GM19372 (cell line): ENCODE results near the gene PIAS1.
"Not testable (repeated sequence)": the region's sequence is repeated elsewhere in the genome, so short reads cannot be mapped to it uniquely, and the experiment has no call there.

Experiments
- ATAC-seq: cut with Tn5 transposase; IDR thresholded peaks from one replicate; pipeline ENCODE4 v1.9.1; 2021; ENCODE audit warnings: mild to moderate bottlenecking, low read depth, moderate library complexity; ENCODE audit not compliant: unreplicated experiment

PIAS1 gene

GRCh38 chr15:68200016-68200861 lies 146.1 kb downstream of the PIAS1 start:
- no peak for ATAC-seq

GRCh38 chr15:68201153-68201878 lies 147.2 kb downstream of the PIAS1 start:
- no peak for ATAC-seq

GRCh38 chr15:68201879-68202261 lies 147.8 kb downstream of the PIAS1 start:
- ATAC-seq, result no peak

GRCh38 chr15:68202994-68203393 lies 148.9 kb downstream of the PIAS1 start:
- not testable (repeated sequence) for ATAC-seq

GRCh38 chr15:68203486-68203885 lies 149.4 kb downstream of the PIAS1 start:
- no peak for ATAC-seq

GRCh38 chr15:68203956-68204355 lies 149.8 kb downstream of the PIAS1 start:
- no peak for ATAC-seq

- ATAC-seq, result no peak
Observed at GRCh38 chr15:68204361-68204760, 150.2 kb downstream of the PIAS1 start.

GRCh38 chr15:68204776-68205557 lies 150.9 kb downstream of the PIAS1 start, which contains the start of gene CALML4:
TSS of gene CALML4 (minus strand) at chr15:68205332. CDS start at chr15:68205247, 85 bp downstream.
- no peak for ATAC-seq

- ATAC-seq, result no peak
Observed at GRCh38 chr15:68205558-68205944, 151.4 kb downstream of the PIAS1 start.

- no peak for ATAC-seq
Observed at GRCh38 chr15:68205954-68206539, 151.9 kb downstream of the PIAS1 start.

- ATAC-seq, result no peak
Observed at GRCh38 chr15:68206711-68207151, 152.6 kb downstream of the PIAS1 start.

- ATAC-seq, result no peak
Observed at GRCh38 chr15:68207176-68207935, 153.2 kb downstream of the PIAS1 start.

GRCh38 chr15:68208136-68208535 lies 154.0 kb downstream of the PIAS1 start:
- ATAC-seq, result no peak

GRCh38 chr15:68208636-68209240 lies 154.6 kb downstream of the PIAS1 start:
- no peak for ATAC-seq

- no peak for ATAC-seq
Observed at GRCh38 chr15:68209272-68209671, 155.2 kb downstream of the PIAS1 start.

GRCh38 chr15:68209735-68210408 lies 155.8 kb downstream of the PIAS1 start:
- no peak for ATAC-seq

GRCh38 chr15:68210409-68210756 lies 156.3 kb downstream of the PIAS1 start:
- no peak for ATAC-seq

- no peak for ATAC-seq
Observed at GRCh38 chr15:68210821-68211655, 156.9 kb downstream of the PIAS1 start.
